Measurements from ENCODE around the gene PTPN23. TPM values are rescaled to one million over a fixed set of nuclear protein-coding genes. Genes with fewer than 3 reads are reported as not detected.

PTPN23 gene
- total RNA-seq, 4 donors from 2014 or later = 30.8 to 277 (median 90.7) TPM

GRCh38 chr3:47413751-47414150, 32.9 kb downstream of the PTPN23 start:
- Histone ChIP-seq H3K36me3 (peaks cover under 1 to 95% (median 28%) of the 10 kb centered on the region in 3 donors), H3K4me1 (peaks cover 0 to 14% (median 0%) of the 10 kb centered on the region in 4 donors), H3K9me3 (no peaks in the 10 kb centered on the region), H3K27ac (peak overlapping the region in 2 of 4 donors; percentile 57 to 67), H3K27me3 (no peaks in the 10 kb centered on the region), H3K4me3 (no peak overlapping the region)
- no peak for DNase-seq (ENCODE audit: low spot score in 2 of 2)
- WGBS, 2 donors = 48 to 52% methylated on average over 6 to 7 of the region's 7 CpGs
- TF ChIP-seq EP300 (IDR thresholded peaks at IDR 0.05) = no peak
- TF ChIP-seq, protein P1, sequence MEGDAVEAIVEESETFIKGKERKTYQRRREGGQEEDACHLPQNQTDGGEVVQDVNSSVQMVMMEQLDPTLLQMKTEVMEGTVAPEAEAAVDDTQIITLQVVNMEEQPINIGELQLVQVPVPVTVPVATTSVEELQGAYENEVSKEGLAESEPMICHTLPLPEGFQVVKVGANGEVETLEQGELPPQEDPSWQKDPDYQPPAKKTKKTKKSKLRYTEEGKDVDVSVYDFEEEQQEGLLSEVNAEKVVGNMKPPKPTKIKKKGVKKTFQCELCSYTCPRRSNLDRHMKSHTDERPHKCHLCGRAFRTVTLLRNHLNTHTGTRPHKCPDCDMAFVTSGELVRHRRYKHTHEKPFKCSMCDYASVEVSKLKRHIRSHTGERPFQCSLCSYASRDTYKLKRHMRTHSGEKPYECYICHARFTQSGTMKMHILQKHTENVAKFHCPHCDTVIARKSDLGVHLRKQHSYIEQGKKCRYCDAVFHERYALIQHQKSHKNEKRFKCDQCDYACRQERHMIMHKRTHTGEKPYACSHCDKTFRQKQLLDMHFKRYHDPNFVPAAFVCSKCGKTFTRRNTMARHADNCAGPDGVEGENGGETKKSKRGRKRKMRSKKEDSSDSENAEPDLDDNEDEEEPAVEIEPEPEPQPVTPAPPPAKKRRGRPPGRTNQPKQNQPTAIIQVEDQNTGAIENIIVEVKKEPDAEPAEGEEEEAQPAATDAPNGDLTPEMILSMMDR (IDR thresholded peaks at IDR 0.05) = no peak
- no peak for TF ChIP-seq POLR2A (IDR thresholded peaks at IDR 0.05)

GRCh38 chr3:47414161-47414564, 33.3 kb downstream of the PTPN23 start:
- WGBS, 2 donors = 76 to 88% methylated on average over 2 to 3 of the region's 3 CpGs
- peaks cover 0 to 14% (median 0%) of the 10 kb centered on the region in 4 donors for H3K4me1 ChIP-seq
- peaks cover 3 to 95% (median 29%) of the 10 kb centered on the region in 3 donors for H3K36me3 ChIP-seq
- no peaks in the 10 kb centered on the region for H3K27me3 ChIP-seq
- no peaks in the 10 kb centered on the region for H3K9me3 ChIP-seq
- peak overlapping the region in 2 of 4 donors; percentile 57 to 67 for H3K27ac ChIP-seq
- DNase-seq (ENCODE audit: low spot score in 2 of 2) = no peak
- no peak for TF ChIP-seq EP300 (IDR thresholded peaks at IDR 0.05)
- TF ChIP-seq POLR2A (IDR thresholded peaks at IDR 0.05) = no peak
- TF ChIP-seq, protein P1 (IDR thresholded peaks at IDR 0.05) = no peak
- no peak overlapping the region for H3K4me3 ChIP-seq

GRCh38 chr3:47414666-47415587, 34.1 kb downstream of the PTPN23 start:
- Histone ChIP-seq H3K27me3 (no peaks in the 10 kb centered on the region), H3K36me3 (peaks cover 3 to 95% (median 22%) of the 10 kb centered on the region in 3 donors), H3K9me3 (no peaks in the 10 kb centered on the region), H3K4me3 (no peak overlapping the region), H3K4me1 (peaks cover 0 to 14% (median 0%) of the 10 kb centered on the region in 4 donors), H3K27ac (peak overlapping the region in 2 of 4 donors; percentile 57 to 67)
- TF ChIP-seq EP300 (IDR thresholded peaks at IDR 0.05) (no peak), POLR2A (IDR thresholded peaks at IDR 0.05) (no peak)
- TF ChIP-seq, protein P1 (IDR thresholded peaks at IDR 0.05) = no peak
- WGBS, 2 donors = 60 to 71% methylated on average over 15 to 16 of the region's 16 CpGs
- no peak for DNase-seq (ENCODE audit: low spot score in 2 of 2)

- H3K36me3 ChIP-seq = peaks cover 3 to 94% (median 19%) of the 10 kb centered on the region in 3 donors
Measured at GRCh38 chr3:47416041-47416440, 35.2 kb downstream of the PTPN23 start.

More at GRCh38 chr3:47416041-47416440, 35.2 kb downstream of the PTPN23 start:
- TF ChIP-seq, protein P1 (IDR thresholded peaks at IDR 0.05) = no peak
- TF ChIP-seq EP300 (IDR thresholded peaks at IDR 0.05) (no peak), POLR2A (IDR thresholded peaks at IDR 0.05) (no peak)
- no peaks in the 10 kb centered on the region for H3K27me3 ChIP-seq
- H3K4me1 ChIP-seq = peaks cover 0 to 20% (median 0%) of the 10 kb centered on the region in 4 donors
- no peak overlapping the region for H3K4me3 ChIP-seq
- no peaks in the 10 kb centered on the region for H3K9me3 ChIP-seq
- 85 to 86% methylated on average over 9 of the region's 9 CpGs for WGBS, 2 donors
- no peak overlapping the region for H3K27ac ChIP-seq
- no peak for DNase-seq (ENCODE audit: low spot score in 2 of 2)

Measured in tibial nerve (tissue), 4 donors.